Posterior vena cava (tissue), 2 donors: Measurements from ENCODE around the gene SLC17A5. TPM values are rescaled to one million over a fixed set of nuclear protein-coding genes. Genes with fewer than 3 reads are reported as not detected.
A peak's percentile ranks its signal among the peaks of the same experiment; 100 is the strongest.

Source experiments
- DNase-seq: peaks from one replicate; pipeline ENCODE4 v3.0.0-alpha.2; 2020; ENCODE audit warnings: low spot score
- intact Hi-C, 2 donors: fragments of 100-400 bp; cut with DNase I; formaldehyde crosslinking; loops; one replicate each; pipeline versions ENCODE4 v1.14.1 to v1.14.2; 2022 to 2023
- total RNA-seq, 2 donors: library from RNA; stranded (reverse); fragmentation: NEBNext Ultra II Directional; extraction: Animal tissue kit (Norgen Biotek cat#: 25700); gene quantifications; one replicate each; pipeline ENCODE4 v1.2.1, GENCODE V29; 2021
- donor health status: DM: yes; HTN: yes; CAD: no.
- donor health status: DM: yes; HTN: yes; CAD: no.

SLC17A5 gene
- total RNA-seq, 2 donors from 2014 or later, result 15.2 to 16.6 TPM

- DNase-seq, result no peak
- intact Hi-C loops, result no loop called here
These were observed 15.2 kb upstream of the SLC17A5 start for GRCh38 chr6:73669005-73669404.

- no peak for DNase-seq
- intact Hi-C loops, result no loop called here
These were observed 14.0 kb upstream of the SLC17A5 start for GRCh38 chr6:73667798-73668197.

GRCh38 chr6:73666393-73666792 lies 12.6 kb upstream of the SLC17A5 start:
- intact Hi-C loops, result no loop called here
- no peak for DNase-seq

GRCh38 chr6:73665686-73666319 lies 12.0 kb upstream of the SLC17A5 start:
- intact Hi-C loops, result no loop called here
- no peak for DNase-seq

GRCh38 chr6:73664701-73665100 lies 10.9 kb upstream of the SLC17A5 start:
- no peak for DNase-seq

GRCh38 chr6:73657201-73657600 lies 3.4 kb upstream of the SLC17A5 start:
- DNase-seq, result no peak
- intact Hi-C loops, result no loop called here

More at GRCh38 chr6:73664701-73665100, 10.9 kb upstream of the SLC17A5 start:
- intact Hi-C loops, result no loop called here

GRCh38 chr6:73656531-73657145 lies 2.8 kb upstream of the SLC17A5 start:
- DNase-seq, result no peak
- intact Hi-C loops, result no loop called here

- DNase-seq, result no peak
- intact Hi-C loops, result no loop called here
These were observed 1.6 kb upstream of the SLC17A5 start for GRCh38 chr6:73655341-73655917.

GRCh38 chr6:73652637-73653570 lies 888 bp downstream of the SLC17A5 start:
- intact Hi-C loops, result loop anchor here in 1 of 2 donors (5.0 kb wide), 1 partner anchor 141 kb away; no protein-coding TSS in a partner anchor
- peak; percentile 84 for DNase-seq

GRCh38 chr6:73649783-73650182 lies 4.0 kb downstream of the SLC17A5 start:
- DNase-seq, result no peak
- intact Hi-C loops, result loop anchor here in 1 of 2 donors (5.0 kb wide), 1 partner anchor 137 kb away; no protein-coding TSS in a partner anchor

GRCh38 chr6:73648166-73648565 lies 5.6 kb downstream of the SLC17A5 start:
- no peak for DNase-seq
- intact Hi-C loops, result no loop called here

- intact Hi-C loops, result no loop called here
- DNase-seq, result no peak
These were observed 8.7 kb downstream of the SLC17A5 start for GRCh38 chr6:73644941-73645591.

- intact Hi-C loops, result no loop called here
- DNase-seq, result no peak
These were observed 9.8 kb downstream of the SLC17A5 start for GRCh38 chr6:73644030-73644429.

GRCh38 chr6:73642530-73642929 lies 11.3 kb downstream of the SLC17A5 start:
- intact Hi-C loops, result no loop called here

GRCh38 chr6:73640179-73640750 lies 13.5 kb downstream of the SLC17A5 start:
- DNase-seq, result no peak
- intact Hi-C loops, result no loop called here

More at GRCh38 chr6:73642530-73642929, 11.3 kb downstream of the SLC17A5 start:
- no peak for DNase-seq

- DNase-seq, result no peak
- intact Hi-C loops, result no loop called here
These were observed 14.8 kb downstream of the SLC17A5 start for GRCh38 chr6:73639040-73639439.

- DNase-seq, result no peak
- intact Hi-C loops, result no loop called here
These were observed 16.4 kb downstream of the SLC17A5 start for GRCh38 chr6:73637404-73637803.

- intact Hi-C loops, result no loop called here
- DNase-seq, result no peak
These were observed 17.7 kb downstream of the SLC17A5 start for GRCh38 chr6:73636048-73636447.

- no peak for DNase-seq
- intact Hi-C loops, result no loop called here
These were observed 21.4 kb downstream of the SLC17A5 start for GRCh38 chr6:73632346-73632745.
